Right hindlimb (tissue), 1 donor: ENCODE measurements around the gene H6PD.

ENCODE experiments used
- DNase-seq: peaks from one replicate; pipeline ENCODE4 v3.0.0-alpha.2; 2018

Gene H6PD

DNA sequence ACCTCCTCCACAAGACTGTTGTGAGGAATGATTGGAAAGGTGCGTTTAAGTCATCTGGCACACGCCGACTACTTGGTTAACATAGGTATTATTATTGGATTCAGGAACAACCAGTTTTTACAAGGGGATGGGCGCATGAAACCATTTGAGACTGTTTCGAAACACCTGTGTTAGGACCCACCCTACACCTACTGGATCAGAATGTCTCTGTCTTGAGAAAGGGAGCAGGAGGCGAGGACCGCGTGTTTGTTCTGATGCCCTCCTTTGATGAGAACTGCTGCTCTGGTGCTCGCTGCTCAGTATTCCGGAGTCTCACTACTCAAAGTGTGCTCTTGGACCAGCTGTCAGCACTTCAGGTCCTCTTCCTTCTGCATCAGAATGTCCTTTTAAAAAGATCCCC, 7.3 kb downstream of the H6PD start:
- no peak for DNase-seq

DNA sequence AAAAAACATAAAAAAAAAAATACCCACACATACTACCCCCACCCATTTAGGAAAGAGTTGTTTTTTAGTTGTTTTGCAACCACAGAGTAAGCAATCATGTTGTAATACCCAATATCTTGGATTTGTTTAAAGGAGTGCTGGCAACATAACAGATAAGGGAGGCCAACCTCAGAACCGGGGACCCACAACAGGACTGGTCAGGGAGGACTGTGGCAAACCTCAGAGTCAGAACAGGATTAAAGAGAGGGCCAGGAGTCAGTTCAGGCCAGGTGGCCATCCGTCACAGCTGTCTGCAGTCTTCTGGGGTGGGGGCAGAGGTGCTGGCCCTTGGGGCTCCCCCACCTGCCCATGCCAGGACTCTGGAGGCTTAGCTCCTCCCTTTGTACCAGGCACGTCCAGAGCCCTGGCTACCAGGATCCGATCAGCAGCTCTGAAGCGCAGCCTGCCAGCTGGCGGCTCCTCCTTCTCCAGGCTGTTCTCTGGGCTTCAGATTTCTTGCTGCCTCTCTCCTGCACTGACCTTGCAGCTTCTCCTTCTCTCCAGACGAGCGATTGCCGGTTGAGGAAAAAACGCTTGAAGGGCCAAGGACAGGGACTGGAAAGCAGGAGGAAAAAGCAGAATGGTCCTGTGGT, 7.9 kb downstream of the H6PD start:
- peak; percentile 54 for DNase-seq

DNA sequence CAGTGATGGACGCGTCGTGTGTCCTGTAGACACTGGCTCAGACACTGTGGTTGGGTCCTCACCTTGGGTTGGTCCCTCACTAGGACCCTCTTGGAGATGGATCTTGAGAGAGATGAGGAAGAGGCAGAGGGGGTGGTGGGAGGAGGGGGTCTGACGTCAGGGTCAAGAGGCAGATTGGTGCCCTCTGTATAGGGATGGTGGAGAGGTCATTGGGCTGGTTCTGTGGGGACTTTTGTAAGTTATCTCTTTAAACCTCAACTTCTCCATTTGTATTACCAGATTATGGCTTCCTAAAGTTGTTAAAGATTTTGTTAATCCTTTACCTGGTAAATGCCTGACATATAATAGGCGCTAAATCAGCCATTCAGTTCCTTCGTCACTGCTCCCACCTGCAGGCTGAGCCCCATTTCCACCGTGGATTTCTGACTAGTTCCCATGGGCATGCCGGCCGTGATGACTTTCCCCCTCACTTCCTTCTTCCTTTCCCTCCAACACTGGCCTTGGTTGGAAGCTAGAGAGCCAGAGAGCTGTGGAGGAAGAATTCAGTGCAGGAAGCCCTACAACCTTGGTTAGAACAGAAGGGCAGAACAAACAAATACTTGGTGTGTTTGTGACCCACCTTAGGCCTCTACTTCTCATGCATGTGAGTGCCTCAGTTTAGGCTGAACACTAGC, 8.6 kb downstream of the H6PD start:
- no peak for DNase-seq

DNA sequence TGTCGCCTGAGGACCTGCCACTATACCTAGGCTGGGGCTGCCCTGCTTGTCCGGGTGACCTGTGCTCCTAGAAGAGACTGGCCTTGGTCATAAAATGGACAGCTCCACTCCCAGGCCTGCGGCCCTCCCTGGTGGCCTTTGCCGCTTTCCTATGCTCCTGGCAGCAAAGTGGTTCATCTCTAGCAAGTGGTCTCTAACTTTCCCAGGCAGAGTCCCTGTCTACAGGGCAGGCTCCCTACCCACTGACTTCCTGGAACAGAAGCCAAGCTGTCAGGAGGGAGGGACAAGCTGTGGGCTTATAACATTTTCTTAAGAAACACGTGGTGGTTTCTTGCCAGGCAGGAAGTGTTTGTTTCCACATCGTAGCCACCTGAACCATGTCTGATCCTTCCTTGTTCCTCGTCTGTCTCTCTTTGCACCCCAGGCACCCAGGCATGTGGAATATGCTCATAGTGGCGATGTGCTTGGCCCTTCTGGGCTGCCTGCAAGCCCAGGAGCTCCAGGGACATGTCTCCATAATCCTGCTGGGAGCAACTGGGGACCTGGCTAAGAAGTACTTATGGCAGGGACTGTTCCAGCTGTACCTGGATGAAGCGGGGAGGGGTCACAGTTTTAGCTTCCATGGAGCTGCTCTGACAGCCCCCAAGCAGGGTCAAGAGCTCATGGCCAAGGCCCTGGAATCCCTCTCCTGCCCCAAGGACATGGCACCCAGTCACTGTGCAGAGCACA, 10.1 kb downstream of the H6PD start:
- DNase-seq: no peak

DNA sequence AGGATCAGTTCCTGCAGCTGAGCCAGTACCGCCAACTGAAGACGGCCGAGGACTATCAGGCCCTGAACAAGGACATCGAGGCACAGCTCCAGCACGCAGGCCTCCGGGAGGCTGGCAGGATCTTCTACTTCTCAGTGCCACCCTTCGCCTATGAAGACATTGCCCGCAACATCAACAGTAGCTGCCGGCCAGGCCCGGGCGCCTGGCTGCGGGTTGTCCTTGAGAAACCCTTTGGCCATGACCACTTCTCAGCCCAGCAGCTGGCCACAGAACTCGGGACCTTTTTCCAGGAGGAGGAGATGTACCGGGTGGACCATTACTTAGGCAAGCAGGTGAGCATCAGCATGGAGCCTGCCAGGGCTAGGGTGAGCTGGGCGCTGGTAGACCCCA, 10.7 kb downstream of the H6PD start:
- no peak for DNase-seq

DNA sequence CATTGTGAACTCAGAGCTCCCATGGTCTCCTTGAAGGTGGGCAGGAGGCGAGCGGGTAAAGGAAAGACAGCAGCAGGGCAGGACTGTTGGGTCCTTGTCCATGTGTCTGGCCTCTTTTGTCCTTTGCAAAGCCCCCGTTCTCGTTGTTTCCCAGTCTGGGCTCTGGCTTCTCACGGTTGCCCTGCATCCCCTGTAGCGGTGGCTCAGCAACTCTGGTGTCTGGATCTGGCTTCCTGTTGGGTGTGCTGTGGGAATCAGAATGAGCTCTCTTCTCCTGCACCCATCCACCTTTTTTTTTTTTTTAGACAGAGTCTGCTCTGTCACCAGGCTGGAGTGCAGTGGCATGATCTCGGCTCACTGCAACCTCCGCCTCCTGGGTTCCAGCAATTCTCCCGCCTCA, 11.1 kb downstream of the H6PD start:
- DNase-seq: no peak

DNA sequence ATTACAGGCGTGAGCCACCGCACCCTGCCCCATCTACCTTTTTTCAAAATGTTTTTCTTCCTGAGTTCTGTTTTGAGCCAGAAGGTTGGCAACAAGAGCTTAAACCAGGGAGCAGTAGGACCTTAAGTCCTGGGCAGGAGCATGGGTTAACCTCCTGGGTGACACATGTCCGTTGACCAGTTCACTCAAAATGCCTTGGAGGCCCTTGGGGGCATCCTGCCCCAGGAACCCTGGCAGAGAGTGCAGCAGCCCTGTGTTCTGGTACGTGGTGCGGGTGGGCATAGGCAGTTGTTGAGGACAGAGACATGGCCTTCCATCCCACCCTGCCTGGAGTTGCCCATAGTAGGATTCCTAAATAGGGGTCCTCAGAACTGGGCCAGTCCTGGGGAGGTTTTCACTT, 11.6 kb downstream of the H6PD start:
- DNase-seq: no peak

DNA sequence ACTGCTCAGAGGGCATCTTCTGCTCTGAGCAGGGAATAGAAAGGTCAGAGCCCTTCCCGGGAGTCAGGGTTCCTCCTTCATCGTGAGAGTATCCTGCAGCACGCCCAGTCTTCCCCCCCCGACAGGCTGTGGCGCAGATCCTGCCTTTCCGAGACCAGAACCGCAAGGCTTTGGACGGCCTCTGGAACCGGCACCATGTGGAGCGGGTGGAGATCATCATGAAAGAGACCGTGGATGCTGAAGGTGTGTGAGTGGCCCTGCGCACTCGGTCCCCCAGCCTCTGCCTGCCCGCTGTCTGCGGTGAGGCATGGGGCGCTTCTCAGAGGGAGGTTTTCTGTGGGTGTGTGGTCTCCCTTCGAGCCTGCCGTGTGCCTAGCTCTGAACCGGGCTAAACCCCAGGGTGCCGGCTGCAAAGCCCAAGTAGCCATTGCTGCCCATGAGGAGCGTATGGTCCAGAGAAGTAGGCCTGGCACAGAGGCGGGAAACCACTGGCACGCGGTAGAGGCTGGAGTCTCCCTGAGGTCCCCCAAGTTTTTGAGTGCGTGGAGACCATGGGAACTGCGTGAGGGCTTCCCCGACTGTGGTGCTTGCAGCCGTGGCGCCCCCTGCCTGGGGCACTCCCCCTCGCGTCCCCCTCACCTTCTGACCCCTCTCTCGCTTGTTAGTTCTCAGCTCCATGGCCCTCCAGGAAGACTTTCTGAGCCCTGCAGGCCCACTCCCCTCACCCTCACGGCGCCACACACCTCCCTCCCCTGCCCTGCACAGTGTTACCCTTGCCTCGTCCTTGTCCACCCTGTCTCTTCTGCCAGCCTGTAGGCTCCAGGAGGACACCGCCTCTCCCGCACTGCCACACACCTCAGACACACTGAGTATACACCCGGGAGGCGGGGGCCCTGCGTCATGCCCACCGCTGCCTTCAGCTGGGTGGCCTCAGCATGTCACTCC, 12.5 kb downstream of the H6PD start:
- DNase-seq: no peak

DNA sequence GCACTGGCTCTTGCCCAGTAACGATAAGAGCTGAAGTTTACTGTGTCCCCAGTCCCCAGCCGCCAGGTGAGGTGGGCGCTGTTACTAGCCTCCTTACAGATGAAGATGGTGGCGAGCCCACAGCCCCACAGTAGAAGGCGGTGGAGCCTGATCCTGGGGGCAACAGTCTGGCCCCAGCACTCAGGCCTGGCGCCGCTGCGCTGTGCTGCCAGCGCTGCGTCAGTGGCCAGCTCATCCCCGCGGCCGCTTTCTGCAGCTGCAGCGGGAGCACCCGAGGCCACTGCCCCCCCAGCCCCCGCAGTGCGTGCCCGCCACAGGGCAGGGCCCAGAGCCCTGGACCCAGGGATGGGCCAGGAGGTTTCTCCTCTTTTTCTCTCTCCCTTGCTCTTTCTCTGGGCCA, 13.3 kb downstream of the H6PD start:
- DNase-seq: no peak

DNA sequence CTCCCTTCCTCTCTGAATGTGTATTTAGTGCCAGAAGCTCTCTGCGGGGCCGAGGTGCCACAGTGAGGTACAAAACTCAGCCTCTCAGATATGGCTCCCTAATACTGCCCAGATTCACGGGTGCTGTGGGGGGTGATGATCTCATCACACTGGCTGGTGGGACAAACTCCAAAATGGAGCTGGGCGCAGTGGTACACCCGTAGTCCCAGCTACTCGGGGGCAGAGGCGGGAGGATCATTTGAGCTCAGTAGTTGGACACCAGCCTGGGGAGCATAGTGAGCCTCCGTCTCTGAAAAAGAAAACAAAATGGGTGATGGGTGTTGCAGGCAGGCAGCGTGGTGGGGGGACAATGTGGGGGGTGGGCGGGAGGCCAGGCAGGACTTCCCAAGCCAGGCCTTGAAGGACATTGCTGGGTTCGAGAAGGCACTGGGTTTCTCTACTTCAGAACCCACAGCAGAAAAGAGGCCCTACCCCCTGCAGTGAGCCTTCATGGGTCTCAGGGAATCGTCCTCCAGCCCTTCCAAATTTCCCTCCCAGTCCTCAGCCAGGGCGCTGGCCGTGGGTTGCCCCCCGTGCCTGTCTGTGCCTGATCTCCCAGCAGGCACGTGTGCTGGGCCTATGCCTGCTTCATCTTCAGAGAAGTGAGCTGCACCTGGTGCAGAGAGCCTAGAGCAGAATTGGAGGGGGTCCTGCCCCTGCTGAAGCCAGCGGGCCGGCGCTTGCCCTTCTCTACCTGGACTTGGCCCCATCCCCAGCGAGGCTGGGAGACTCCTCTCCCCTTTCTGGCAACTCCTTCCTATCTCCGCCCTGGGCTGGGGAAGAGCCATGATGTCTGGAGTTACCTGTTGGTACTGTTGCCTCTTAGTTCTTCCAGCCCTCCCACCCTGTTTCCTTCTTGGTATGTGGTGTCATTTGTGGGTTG, 14.0 kb downstream of the H6PD start:
- DNase-seq: no peak

DNA sequence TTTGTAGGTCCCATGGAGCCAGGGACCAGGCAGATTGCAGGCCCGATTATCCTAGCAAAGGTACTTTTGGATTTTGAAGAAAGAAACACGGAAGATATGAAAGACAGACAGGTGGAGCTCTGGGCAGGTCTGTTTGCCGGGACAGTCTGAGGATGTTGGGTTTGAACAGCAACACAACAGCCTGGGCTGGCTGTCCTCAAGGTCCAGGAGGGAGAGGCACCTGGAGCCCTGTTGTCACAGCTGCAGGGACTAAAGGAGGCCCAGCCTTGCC, 14.6 kb downstream of the H6PD start:
- no peak for DNase-seq

DNA sequence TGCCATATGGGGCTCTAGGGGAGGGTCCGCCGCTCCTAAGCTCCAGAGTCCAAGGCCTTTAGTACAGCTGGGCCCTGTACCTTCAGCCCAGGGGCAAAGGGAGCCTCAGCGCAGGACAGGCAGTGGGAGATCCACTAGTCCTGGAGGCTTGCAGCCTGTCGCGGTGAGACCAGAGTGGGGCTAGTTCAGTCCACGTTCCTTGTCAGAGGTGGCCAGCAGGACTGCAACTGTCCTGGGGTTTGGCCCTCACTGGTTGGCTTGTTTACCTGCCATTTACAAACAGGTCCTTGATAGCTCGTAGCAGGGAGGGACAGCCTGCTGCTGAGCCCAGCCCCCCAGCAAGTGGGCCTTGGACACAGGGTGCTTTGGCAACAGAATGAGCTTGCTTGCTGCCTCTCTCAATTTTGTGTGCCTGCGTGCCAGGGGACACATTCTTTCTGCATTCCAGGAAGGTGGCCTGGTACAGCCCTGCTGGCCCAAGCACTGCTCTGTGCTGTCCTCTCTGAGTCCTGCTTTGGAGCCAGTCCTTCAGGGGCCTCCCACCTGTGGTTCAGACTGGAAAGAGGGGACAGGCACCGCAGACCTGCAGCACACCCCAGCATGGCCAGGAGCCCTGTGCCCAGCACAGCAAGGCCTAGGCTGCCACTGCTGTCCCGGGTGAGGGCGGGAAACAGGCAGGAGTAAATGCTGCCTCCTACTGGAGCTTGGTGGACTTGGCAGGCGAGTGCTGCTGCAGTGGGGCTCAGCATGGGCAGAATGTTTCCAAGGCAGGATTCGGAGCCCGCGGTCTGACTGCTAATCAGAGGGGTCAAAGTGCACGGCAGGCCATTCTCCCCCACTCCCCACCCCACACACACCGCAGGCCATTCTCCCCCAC, 15.2 kb downstream of the H6PD start:
- DNase-seq: no peak

DNA sequence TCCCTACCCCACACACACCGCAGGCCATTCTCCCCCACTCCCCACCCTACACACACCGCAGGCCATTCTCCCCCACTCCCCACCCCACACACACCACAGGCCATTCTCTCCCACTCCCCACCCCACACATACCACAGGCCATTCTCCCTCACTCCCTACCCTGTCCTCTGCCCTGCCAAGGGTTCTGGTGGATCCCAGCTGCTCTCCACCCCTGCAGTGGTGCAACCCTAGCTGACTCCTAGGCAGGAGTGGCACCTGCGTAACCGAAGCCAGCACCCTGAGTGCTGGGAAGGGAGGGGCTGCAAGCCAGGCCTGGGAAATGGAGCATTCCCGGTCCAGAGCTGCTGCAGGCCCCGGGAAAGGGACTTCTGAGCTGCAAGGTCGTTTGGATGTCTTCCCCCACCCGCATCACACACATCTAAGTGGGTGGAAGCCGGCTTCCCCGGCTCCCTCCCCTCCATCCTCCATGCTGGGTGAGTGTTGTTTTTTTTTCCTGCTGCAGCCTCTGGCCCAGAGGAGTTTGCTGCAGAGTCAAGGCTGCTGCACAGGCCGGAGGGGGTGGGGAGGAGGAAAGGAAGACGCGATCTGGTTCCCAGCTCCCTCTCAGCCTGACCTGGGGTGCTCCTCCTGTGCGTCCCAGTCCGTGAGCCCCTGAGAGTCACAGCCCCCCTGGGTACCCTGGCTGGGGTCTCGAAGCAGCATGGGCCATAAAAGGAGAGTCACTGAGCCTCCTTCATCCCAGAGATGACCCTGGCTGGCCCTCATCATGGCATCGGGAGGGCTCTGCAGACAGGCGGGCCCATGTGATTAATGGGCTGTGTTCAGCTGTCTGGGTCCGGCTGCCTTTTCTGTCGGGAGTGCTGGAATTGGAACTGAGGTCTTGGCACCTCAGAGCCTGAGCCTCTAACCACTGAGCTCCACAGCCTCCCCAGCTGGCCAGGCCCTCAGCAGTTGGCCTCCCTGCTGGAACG, 16.1 kb downstream of the H6PD start:
- DNase-seq: no peak

DNA sequence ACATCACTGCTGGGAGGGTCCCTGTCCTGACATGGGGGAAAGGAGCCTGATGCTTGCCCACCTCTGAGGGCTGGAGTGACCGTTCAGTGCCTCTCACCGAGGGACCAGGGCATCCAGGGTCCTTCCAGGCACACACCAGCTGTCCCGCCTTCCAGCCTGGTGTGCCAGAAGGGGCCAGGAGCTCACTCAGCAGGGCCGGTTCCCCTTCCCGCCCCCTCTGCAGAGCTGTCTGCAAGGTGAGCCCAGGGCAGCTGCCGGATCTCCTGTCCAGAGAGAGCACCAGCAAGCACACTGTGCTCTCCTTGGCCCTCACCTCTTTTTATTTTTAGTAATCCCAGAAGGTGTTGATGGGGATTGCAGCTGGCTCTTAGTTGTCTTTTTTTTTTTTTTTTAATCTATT, 16.9 kb downstream of the H6PD start:
- DNase-seq: no peak

DNA sequence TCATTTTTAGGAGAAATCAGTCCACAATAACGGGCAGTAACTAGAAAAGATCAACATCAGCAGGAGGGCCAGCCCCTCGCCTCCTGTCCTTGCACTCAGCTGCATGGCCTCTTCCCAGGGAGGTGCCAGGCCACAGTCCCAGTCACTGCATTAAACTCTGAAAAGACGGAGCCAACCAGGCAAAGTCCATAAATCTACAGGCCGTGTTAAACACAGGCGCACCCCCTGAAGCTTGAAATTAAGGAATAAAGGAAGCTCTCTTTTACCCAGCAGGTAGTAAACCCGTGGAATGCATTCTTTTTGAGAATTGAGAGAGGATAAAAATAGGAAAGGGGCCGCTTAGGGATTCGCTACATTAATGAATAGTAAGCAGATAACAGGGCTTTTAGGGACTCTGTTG, 18.4 kb downstream of the H6PD start:
- no peak for DNase-seq

DNA sequence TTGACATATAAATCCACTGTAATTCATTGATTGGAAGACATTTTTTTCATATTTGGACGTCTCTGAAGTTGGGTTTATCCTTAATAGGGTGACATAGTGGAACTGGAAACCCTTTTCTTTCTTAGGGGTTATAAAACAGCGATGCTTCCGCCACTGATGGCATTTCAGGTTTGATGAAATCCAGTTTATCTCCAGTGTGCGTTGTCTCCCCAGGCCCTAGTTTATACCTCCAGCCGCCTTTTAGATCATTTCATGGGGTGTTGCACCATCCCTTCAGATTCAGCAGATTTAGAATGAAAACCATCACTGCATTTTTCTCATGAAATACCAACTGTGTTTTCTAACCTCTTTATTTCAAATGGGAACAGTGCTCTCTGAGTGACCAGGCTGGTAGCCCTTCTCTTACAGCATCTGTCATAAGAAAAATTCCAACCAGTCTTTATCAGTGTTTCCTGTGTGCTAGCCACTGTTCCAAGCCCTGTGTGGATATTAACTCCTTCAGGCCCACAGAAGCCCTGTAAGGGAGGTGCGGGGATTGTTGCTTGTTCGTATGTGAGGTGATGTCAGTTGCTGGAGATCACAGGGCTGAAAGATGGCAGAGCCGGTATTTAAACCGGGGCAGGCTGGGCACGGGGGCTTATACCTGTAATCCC, 19.0 kb downstream of the H6PD start:
- no peak for DNase-seq

DNA sequence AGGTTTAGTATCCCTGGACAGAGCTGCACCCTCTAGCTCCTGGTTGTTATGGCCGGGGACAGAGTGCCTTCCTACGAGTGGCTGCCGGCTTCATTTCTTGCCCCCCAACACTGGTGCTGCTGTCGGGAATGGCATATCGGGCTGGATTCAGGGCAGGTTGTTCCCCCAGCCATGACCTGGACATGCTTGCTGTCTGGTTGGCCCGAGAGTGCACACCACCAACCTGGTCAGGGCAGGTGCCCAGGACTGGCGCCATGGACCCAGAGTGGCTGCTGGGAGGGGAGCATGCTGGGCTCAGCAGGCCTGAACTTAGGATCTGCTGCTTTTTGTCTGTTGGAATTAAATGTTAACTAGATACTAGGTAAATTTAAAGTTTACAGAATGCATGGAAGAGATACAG, 21.8 kb downstream of the H6PD start:
- DNase-seq: no peak

DNA sequence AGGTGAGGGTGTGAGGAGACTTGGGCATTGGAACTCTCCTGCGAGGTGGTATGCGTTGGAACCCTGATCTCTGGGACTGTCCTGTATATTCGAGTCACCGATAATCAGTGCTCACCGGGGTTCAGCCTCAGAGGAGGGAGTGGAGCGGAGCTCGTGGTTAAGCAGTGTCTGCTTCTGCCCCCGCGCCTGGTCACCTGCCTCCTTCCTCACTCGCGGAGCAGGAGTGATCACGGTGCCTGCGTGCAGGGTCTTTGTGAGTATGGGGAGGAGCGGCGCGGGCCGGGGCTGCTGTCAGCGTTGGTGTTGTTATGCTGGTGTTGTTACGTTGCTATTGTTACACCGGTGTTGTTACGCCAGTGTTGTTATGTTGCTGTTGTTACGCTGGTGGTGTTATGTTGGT, 23.3 kb downstream of the H6PD start:
- no peak for DNase-seq

DNA sequence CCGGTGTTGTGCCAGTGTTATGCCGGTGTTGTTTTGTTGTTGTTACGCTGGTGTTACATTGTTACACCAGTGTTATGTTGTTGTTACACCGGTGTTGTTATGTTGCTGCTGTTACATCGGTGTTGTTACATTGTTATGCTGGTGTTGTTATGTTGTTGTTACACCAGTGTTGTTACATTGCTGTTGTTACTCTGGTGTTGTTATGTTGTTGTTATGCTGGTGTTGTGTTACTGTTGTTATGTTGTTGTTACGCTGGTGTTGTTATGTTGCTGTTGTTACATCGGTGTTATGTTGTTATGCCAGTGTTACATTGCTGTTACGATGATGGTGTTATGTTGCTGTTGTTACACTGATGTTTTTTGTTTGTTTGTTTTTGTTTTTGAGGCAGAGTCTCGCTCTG, 24.1 kb downstream of the H6PD start:
- no peak for DNase-seq
